Epithelial cell of proximal tubule (primary cell): ENCODE results near the gene CD58. TPM values are rescaled to one million over a fixed set of nuclear protein-coding genes. Genes with fewer than 3 reads are reported as not detected.

Experiments
- DNase-seq: peaks from one replicate; pipeline ENCODE4 v3.0.0-alpha.2; 2011; ENCODE audit warnings: low read depth
- H3K4me3 ChIP-seq: 2 replicates; pipeline ENCODE4 v1.5.1; 2011; ENCODE audit warnings: low read depth, mild to moderate bottlenecking, low read length
- total RNA-seq: library from RNA; depleted of rRNA; stranded (reverse); fragments of >200 nt; gene quantifications from 2 replicates; pipeline ENCODE4 v1.2.3, GENCODE V29; 2015
- TF ChIP-seq, protein P1 (sequence below): conservative IDR thresholded peaks from 2 replicates; pipeline ENCODE4 v1.5.1; 2012; ENCODE audit warnings: low read depth, mild to moderate bottlenecking, low read length

CD58 gene
- total RNA-seq, 1 donor from 2014 or later, result 14.2 TPM

DNA sequence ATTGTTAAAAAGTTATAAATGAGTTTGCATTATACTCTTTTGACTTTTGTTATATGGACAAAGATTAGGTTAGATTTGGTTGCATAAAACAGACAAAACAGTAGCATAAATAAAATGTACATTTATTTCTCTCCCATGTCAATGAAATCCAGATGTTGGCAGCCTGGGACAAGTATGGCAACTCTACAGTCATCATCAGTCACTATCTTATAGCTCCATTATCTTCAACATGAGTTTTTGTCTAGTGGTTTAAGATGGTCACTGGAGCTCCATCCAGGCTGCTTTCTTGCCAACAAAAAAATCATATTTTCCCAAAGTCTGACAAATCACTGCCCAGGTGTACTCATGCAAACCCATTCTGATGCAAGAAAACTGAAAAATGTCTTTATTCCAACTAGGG, 83.8 kb downstream of the CD58 start:
- H3K4me3 ChIP-seq, result no peak overlapping the region
- TF ChIP-seq, protein P1, sequence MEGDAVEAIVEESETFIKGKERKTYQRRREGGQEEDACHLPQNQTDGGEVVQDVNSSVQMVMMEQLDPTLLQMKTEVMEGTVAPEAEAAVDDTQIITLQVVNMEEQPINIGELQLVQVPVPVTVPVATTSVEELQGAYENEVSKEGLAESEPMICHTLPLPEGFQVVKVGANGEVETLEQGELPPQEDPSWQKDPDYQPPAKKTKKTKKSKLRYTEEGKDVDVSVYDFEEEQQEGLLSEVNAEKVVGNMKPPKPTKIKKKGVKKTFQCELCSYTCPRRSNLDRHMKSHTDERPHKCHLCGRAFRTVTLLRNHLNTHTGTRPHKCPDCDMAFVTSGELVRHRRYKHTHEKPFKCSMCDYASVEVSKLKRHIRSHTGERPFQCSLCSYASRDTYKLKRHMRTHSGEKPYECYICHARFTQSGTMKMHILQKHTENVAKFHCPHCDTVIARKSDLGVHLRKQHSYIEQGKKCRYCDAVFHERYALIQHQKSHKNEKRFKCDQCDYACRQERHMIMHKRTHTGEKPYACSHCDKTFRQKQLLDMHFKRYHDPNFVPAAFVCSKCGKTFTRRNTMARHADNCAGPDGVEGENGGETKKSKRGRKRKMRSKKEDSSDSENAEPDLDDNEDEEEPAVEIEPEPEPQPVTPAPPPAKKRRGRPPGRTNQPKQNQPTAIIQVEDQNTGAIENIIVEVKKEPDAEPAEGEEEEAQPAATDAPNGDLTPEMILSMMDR, result no peak
- no peak for DNase-seq

DNA sequence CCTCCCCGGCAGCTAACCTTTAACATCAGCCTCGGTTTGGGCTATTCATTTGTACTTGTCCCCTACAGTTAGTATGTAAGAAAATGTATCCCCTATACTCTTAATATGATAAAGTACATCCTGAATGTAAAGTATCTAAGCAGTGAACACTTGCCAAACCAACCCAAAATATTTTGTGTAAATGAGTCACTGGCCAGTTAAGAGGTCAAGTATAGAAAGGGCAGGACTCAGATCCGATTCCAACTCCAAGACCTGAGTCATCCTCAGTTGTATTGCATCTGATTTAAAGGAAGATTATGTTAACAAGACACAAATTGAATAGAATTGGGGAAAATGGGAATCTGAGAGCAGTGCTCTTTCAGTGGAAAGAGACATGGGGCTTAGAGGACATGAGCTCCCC, 84.4 kb downstream of the CD58 start:
- TF ChIP-seq, protein P1, result no peak
- no peak for DNase-seq
- no peak overlapping the region for H3K4me3 ChIP-seq

DNA sequence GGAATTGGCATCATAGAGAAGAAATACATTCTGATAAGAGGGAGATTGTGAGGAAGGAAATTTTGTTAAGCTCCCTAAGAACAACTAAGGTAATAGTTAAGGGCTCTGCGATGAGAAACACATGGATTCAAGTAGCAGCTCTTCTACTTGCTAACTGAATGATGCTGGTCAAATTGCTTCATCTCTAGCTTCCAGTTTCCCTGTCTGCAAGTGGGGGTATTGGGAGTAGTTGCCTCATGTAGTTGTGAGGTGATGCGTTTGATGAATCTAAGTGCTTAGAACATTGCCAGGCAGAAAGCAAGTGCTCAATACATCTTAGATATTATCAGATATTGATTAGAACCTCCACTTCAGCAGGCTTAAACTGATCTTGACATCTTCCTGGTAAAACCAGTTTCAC, 84.8 kb downstream of the CD58 start:
- DNase-seq, result no peak
- H3K4me3 ChIP-seq, result no peak overlapping the region
- TF ChIP-seq, protein P1, result no peak

DNA sequence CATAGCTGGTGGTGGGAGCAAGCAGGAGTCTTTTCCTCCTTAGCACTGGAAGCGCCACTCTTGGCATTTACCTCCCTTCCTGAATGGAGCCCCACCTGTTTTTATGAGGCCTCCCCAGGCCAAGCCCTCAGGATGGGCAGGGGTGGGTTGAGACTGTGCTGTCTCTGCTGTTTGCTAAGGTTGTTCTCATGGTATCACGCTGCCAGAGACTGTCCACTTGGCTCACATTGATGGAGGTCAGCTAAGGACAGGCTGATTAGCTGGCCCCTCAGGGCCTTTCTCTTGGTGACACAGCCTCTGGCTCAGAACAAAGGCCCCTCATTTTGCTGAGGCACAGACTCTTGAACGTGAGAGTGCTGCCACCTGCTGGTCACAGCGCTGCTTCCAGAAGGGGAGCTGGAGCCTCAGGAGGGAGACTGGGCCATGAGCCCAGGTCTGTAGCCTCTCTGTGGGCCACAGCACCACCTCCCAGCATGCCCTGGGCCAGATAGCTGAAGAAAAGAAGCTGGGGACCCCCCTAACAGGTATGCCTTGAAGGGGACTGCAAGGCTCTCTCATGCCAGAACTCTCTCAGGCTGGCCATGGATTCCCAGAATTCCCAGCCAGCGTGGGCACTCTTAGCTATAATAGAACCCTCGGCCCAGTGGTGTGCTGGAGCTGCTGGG, 85.6 kb downstream of the CD58 start:
- no peak overlapping the region for H3K4me3 ChIP-seq
- no peak for DNase-seq
- TF ChIP-seq, protein P1, result peak; percentile 91

DNA sequence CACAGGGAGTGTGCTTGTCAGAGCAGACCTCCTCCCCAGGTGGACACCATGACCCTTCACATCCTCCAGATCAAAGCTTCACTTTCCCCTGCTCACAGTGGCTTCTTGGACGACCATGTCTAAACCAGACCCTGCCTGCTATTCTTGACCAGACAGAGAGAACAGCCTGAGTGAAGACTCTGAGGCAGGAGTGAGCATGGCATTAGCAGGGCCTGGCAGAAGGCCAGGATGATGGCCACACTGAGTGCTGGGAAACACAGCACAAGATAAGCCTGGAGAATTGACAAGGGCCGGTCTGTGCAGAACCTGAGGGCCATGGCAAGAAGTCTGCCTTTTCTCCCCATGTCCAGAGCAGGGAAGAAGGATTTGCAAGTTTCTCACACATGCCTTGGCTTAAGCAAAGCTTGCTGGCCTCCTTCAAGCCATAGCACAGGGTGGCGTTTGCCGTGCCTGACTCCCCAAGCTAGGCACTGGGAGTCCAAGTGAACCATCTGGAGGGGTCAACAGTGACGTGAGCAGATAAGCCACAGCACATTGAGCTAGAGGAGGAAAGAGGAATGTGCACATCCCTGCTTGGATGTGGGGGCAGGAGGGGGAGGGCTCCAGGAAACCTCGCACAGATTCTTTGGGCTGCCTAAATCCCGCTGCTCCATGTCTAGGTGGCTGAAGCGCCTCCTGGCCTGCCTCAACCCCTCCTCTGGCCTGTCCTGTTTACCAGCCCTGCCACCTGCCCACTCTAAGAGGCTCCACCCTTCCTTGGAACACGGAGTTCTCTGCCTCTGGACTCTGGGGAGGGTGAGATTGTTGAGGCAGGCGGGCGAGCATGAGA, 87.1 kb downstream of the CD58 start:
- no peak for DNase-seq
- TF ChIP-seq, protein P1, result no peak
- no peak overlapping the region for H3K4me3 ChIP-seq

DNA sequence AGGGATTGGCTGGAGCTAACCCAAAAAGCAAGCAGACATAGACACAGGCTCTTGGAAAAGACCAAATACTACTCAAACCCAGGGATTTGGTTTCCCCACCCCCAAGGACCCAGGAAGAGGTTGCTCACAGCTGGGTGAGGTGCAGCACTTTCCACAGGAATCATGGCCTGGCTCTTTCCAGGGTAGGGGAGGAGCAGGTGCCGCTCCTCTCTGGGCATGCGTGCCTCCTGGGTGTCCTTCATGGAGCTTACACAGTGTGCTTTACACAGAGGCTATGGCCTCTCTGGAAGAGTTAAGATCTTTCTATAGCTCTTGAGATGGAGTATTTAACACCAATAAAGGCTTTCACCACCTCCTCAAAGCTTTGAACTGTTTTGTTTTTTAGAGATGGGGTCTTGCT, 88.3 kb downstream of the CD58 start:
- TF ChIP-seq, protein P1, result no peak
- DNase-seq, result no peak
- H3K4me3 ChIP-seq, result no peak overlapping the region
